Stimulated activated CD8-positive, alpha-beta memory T cell treated with anti-CD3 and anti-CD28 coated beads, Interleukin-15, amount 100 ng/mL, for 48 hours (primary cell): ENCODE data around the gene SCTR.

Source experiments
- DNase-seq, 2 donors: peaks; one replicate each; pipeline ENCODE4 v3.0.0-alpha.2; 2020; ENCODE audit warnings: low read depth in 2 of 2

The SCTR gene

GRCh38 chr2:119523383-119523951, 816 bp downstream of the SCTR start:
- DNase-seq, result no peak

DNA sequence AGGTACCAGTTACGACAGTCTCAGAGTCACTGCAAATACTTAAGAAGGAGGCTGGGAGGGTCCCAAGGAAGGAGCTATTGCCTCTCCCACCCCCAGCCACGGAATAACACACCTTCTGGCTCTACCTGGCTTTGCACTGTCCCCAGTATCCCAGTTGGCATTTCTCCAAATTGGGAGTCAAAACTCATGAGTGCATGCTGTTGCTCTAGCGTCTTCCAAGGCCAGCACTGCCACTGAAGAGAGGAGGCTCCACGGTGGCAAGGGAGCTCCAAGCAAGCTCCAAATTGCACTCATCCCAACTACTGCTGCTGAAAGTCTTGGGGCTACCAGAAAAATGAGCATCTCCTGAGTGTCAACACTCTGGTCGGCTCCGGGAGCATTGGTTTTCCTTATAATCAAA, 1.6 kb downstream of the SCTR start:
- DNase-seq, result no peak

DNA sequence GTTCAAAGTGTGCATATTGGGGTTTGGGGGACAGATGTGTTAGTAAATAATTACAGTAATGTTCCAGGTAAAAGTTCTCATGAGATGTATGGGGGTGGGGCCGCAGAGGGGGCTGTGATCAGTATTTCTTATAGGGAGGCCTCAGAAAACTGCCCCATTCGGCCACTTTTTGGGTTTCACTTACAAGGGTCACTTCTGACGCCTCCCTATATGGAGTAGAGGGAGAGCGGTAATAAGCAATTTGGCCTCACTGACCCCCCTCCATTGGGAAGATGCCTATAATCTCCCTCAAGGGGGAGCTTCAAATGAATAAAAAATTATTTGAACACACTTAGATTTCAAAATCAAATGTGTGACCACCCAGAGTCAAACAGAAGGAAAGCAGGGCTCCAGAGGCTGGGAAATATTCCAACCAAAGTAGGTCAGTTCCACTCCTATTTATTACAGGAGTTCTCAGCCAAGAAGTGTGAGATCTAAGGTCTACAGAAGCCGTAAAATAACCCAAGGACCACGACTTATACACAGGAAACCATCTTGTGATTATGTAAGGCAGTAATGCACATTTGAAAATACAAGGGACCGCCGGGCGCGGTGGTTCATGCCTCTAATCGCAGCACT, 2.7 kb downstream of the SCTR start:
- DNase-seq, result no peak

DNA sequence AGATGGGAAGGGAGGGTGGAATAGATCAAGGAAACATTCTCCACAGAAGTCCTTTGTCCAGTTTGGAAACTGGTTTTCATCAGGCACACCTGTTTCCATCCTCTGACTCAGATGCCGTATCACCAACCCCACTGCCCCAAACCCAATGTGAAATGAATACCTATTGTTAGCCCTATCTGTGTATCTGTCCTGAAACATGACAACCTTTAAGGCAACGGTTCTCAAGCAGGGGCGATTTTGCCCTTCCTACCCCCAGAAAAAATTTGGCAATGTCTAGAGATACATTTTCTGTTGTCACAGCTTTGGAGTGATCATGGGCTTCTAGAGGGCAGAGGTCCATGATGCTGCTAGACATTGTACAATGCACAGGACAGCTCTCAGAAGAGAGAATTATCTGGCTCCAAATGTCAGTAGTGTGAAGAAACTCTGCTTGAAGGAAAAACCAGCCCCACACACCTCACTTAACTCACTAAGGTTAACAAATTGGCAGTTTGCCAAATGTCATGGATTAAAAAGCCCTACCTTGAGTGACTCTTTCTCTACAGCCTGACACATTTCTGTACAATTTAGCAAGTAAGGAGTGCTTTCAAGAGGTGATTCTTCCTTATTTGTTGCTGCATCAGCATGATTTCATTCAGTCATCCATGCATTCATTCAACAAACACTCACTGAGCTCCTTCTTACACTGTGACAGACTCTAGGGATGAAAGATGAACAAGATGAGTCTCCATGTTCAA, 3.4 kb downstream of the SCTR start:
- DNase-seq, result no peak

DNA sequence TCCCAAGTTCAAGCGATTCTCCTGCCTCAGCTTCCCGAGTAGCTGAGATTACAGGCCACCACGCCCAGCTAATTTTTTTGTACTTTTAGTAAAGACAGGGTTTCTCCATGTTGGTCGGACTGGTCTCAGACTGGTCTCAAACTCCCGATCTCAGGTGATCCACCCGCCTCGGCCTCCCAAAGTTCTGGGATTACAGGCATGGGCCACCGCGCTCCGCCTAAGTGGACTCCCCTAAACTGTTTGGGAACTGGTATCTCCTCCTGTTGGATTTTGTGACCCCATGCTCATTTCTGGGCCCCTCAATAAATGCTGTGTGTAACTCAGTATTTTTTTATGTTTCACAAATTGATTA, 5.2 kb downstream of the SCTR start:
- DNase-seq, result no peak

DNA sequence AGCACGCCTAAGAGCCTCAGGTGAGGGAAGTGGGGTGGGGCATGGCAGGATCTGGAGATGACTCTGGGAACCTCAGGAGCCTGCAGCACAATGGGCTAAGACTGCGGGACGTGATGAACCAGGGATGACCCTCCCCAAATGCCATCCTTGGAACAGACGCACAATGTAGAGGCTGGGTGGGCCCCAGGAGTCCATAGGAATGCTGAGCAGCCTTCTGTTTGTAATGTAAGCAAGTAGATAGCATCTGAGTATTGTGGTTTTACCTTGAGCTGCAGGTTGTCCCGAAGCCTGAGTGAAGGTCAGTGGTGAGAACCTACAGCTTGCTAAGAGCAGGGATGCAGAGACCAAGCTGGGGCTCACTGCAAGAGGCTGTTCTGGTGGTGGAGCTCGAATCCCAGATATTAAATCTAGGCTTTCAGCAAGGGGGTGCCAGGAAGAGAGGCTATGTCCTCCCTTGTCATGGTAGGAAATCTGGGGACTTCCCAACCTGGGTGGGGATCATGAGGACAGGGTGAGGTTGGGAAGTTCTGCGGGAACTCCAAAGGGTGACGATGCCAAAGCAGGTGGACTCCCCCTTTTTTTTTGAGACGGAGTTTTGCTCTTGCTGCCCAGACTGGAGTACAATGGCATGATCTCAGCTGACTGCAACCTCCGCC, 5.8 kb downstream of the SCTR start:
- DNase-seq, result no peak

GRCh38 chr2:119517433-119517832, 6.8 kb downstream of the SCTR start:
- DNase-seq, result peak in 1 of 2 donors; percentile 11

- DNase-seq, result no peak
These were observed 8.2 kb downstream of the SCTR start for GRCh38 chr2:119516121-119516520.

DNA sequence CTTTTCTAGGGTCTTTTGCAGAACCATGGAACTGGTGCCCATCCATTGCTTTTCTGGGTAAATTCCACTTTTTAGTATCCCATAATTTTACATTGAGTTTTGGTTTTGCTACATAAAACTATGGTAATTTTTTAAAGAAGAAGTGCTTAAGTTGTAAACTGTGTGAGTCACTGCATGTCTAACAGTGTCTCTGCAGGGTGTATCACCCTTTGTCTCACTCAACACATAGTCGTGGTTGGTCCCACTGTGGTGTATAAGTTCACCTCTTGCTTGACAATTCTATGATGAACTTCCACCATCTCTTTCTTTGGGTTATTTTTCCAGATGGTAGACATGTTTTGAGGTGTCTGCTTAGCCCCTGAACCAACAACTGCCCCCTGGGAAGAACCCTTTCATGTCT, 10.5 kb downstream of the SCTR start:
- no peak for DNase-seq

GRCh38 chr2:119512946-119513345, 11.3 kb downstream of the SCTR start:
- DNase-seq, result no peak

GRCh38 chr2:119511989-119512388, 12.3 kb downstream of the SCTR start:
- DNase-seq, result no peak

GRCh38 chr2:119508756-119509155, 15.5 kb downstream of the SCTR start:
- no peak for DNase-seq

GRCh38 chr2:119496682-119497081, 27.6 kb downstream of the SCTR start:
- no peak for DNase-seq

- DNase-seq, result no peak
These were observed 28.3 kb downstream of the SCTR start for GRCh38 chr2:119495948-119496347.

DNA sequence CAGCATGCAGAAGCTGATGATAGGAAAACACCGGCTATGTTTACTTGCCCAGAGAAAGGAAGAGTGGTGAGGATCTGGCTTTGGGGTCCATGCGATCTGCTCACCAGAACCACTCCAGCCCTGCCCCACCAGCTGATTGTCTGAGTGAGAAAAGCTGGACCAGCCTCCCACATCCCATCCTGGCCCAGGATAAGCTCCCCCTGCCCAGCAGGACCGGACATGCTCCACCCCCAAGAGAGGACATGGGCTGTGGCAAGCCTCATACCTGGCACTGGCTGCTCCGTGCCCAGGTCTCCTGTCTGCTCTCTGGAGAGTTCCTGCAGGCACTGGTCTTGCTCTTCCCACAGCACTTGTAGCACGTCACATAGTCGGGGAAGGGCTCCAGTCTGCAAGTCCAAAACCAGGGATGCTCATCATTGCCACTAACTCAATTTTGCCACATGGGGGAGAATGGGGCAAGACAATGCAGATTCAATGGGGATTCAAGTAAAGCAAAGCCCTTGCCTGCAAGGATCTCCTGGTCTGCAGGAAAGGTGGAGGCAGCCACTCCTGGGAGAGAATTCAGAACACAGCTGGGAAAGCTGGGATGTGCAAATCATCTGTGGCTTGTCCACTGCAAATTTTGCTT, 30.0 kb downstream of the SCTR start:
- DNase-seq, result no peak

DNA sequence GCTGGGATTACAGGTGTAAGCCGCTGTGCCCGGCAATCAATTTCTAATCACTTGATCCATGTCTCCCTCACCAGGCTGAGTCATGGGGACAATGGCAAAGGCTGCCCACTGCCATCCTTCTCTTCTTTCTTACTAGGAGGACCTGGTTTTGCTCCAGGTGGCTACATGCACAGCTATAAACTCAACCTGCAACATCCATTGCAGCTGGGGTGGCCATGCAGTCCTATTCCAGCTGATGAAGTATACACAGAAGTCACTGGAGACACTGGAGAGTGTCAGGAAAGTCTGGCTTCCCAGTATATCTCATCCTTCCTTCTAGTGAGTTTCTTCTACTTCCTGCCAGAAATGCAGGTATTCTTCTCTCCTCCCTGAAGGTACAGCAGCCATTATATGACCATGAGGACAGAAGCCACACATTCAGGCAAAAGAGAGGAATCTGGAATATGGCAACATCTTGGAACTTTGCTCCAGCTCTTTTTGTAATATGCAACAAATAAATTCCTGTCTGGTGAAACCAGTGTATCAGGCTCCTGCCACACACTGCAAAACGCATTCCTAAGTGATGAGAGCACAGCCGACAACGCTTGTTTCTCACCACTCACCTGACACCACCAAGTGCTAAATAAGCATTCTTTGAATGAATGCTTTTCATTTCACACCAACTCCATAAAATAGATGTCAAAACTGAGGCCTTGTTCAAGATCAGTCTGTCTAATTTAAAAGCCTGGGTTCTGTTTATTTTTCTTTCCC, 32.3 kb downstream of the SCTR start:
- DNase-seq, result no peak

DNA sequence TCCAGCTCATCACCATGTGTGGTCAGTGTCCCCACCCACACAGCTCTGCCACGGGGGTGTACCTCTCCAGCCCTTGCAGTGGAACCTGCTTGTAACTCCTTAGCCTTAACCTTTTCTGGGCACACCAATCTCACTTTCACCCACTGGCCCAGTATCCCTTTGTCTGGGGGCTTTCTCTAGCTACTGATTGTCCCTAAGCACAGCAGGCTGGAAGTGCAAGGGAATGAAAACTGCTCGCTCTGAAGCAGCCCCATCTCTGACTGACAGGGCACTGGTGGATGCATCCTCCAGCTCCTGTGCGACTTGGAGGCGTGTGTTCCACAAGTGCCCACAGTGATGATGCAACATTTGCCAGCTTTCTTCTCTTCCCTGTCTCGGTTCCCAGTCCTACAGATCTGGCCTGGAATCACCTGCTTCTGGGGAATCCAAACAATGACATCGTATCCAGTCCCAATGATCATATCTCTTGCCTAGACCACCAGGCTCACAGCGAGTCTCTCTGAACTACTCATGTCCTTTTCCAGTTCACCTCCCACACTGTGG, 33.6 kb downstream of the SCTR start:
- no peak for DNase-seq

DNA sequence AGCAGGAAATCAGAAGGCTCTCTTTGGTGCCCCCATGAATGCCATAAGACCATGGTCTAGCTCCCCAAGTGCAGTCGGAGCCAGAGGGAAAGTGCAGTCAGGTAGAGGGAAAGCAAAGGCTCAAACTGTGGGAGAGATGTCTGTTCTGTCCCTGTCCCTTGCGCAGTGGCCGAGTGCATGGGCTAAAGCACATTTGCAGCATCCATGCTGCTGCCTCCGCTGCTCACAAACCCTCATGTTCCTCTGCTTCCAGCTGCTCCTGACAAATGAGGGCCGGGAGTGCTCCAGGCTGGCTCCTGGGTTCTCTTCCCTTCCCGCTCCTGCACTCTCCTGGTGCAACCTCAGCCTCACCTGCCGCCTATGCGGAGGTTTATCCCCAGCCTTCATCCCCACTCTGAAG, 34.2 kb downstream of the SCTR start:
- no peak for DNase-seq

DNA sequence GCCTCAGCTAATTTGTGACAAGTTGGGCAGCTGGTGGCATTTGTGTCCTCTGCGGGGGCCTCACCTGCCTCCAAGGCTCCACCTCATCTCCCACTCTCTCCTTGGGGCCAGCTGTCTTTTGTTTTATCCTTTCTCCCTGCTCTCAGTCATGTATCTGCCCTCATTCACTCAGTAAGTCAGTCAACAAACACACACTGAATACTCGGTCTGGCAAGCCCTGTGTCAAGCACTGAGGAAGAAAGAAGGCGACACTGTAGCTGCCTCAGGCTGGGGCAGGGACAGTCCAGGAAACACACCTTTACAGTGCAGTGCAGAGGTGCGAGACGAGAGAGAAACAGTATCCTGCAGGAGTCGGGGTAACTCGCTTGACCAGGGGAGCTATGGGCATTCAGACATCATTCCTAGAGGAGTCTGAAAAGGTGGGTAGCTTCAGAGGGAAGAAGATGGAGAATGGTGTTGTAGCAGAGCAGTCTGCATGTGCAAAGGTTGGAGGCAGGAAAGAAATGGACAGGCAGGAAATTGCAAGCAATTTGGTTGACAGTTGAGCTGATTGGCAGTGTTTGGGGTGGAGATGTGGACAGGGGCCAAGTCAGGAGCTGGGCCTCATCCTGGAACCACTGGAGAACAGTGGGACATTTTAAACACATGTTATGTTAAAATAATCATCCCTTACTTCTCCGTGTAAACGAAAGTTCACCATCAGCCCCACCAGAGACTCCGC, 34.9 kb downstream of the SCTR start:
- DNase-seq, result no peak

DNA sequence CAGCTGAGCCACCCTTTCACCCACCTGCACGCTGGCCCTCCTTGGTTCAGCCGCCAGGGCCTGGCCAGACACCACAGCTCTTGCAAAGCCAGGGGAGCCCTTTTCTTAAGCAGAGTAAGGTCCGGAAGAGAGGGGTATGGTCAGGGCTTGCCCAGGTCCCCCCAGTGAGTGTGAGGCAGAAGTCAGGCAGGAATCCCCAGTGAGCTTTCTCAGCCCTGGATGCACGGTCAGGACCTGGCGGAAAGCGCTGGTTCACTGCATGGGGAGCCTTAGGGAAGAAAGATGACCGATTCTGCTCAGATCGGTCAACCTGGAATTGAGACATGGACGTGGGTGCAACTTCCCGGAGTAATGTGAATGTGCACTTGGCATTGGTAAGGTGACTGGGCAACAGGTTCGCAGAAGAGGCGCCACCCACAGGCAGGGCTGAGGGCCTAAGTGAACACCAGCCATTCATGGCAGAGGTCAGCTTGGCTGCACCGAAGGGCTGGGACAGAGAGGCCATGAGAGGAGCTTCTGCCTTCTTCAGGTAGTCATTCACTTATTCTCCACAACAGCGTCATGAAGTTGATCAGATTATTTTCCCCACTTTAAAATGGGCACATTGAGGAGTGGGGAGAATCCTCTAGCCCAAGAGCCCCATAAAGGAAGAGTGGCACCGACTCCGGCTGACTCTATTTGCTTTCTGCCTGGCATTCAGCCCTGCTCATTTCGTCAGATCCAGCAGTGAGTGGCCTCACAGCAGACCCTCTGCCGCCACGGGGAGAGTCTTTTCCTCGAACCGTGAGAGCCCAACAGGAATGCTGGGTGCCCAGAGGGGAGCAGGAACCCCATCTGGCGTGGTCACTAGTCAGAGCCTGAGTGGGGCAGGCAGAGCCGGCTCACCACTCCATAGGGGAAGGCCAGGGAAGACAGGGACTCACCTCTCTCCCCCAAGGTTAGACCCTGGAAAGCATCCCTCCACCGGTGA, 35.8 kb downstream of the SCTR start:
- DNase-seq, result no peak
